Hepatocyte (in vitro differentiated cells): ENCODE results near the gene DCBLD1. TPM values are rescaled to one million over a fixed set of nuclear protein-coding genes. Genes with fewer than 3 reads are reported as not detected.

Experiments
- DNase-seq: peaks from one replicate; pipeline ENCODE4 v3.0.0-alpha.2; 2016; ENCODE audit warnings: low spot score
- H2AFZ ChIP-seq: fragments of 200-600 bp; sonication (generic); 2 replicates; pipeline ENCODE4 v1.6.0; 2016; ENCODE audit warnings: antibody characterized with exemption, mild to moderate bottlenecking
- H3K27ac ChIP-seq: fragments of 200-600 bp; sonication (generic); 2 replicates; pipeline ENCODE4 v1.5.1; 2016; ENCODE audit warnings: mild to moderate bottlenecking
- H3K27me3 ChIP-seq: fragments of 200-600 bp; sonication (generic); 2 replicates; pipeline ENCODE4 v1.6.1; 2016
- H3K36me3 ChIP-seq: fragments of 200-600 bp; sonication (generic); replicated peaks from 2 replicates; pipeline ENCODE4 v1.5.1; 2016; ENCODE audit warnings: low read depth; ENCODE audit not compliant: insufficient read depth
- H3K4me1 ChIP-seq: fragments of 200-600 bp; sonication (generic); 2 replicates; pipeline ENCODE4 v1.5.1; 2016; ENCODE audit warnings: mild to moderate bottlenecking, moderate library complexity; ENCODE audit not compliant: insufficient read depth
- H3K4me2 ChIP-seq: fragments of 200-600 bp; sonication (generic); 2 replicates; pipeline ENCODE4 v1.6.0; 2016
- H3K4me3 ChIP-seq: fragments of 200-600 bp; sonication (generic); 2 replicates; pipeline ENCODE4 v1.5.1; 2016; ENCODE audit warnings: mild to moderate bottlenecking
- H3K79me2 ChIP-seq: fragments of 200-600 bp; sonication (generic); 2 replicates; pipeline ENCODE4 v1.6.0; 2017; ENCODE audit warnings: mild to moderate bottlenecking
- H3K9me2 ChIP-seq: fragments of 200-600 bp; sonication (generic); replicated peaks from 2 replicates; pipeline ENCODE4 v1.6.0; 2017; ENCODE audit warnings: mild to moderate bottlenecking; ENCODE audit not compliant: insufficient read depth
- H3K9me3 ChIP-seq: fragments of 200-600 bp; sonication (generic); 2 replicates; pipeline ENCODE4 v1.5.1; 2016; ENCODE audit warnings: low read depth, mild to moderate bottlenecking
- H4K20me1 ChIP-seq: fragments of 200-600 bp; sonication (generic); 2 replicates; pipeline ENCODE4 v1.6.0; 2016; ENCODE audit warnings: mild to moderate bottlenecking; ENCODE audit not compliant: insufficient read depth, poor library complexity, severe bottlenecking
- EZH2 ChIP-seq: fragments of 200-600 bp; sonication (generic); IDR thresholded peaks from 2 replicates; pipeline ENCODE4 v1.6.1; 2016; ENCODE audit warnings: antibody characterized with exemption, mild to moderate bottlenecking, borderline replicate concordance
- EZH2phosphoT487 ChIP-seq: fragments of 200-600 bp; sonication (generic); IDR thresholded peaks from one replicate; pipeline ENCODE4 v1.6.1; 2018; ENCODE audit warnings: antibody characterized with exemption, mild to moderate bottlenecking, low read depth, moderate library complexity; ENCODE audit not compliant: unreplicated experiment, severe bottlenecking
- WGBS: methylation state at CpG from one replicate; pipeline ENCODE4 v1.1.6; 2016; ENCODE audit warnings: low lambda C conversion rate; ENCODE audit errors: missing lambda C conversion rate; 5-methylcytosine and 5-hydroxymethylcytosine counted together
- polyA plus RNA-seq: library from polyadenylated mRNA; unstranded; fragments of >200 nt; fragmentation: Nextera tagmentation; extraction: Ambion mirVana; gene quantifications from 2 replicates; pipeline ENCODE4 v1.2.1, GENCODE V29; 2016
- total RNA-seq: library from RNA; depleted of rRNA; stranded (reverse); fragments of >200 nt; gene quantifications from 2 replicates; pipeline ENCODE4 v1.2.3, GENCODE V29; 2014
- TF ChIP-seq, protein P1 (sequence below): fragments of 200-600 bp; sonication (generic); IDR thresholded peaks from 2 replicates; pipeline ENCODE4 v1.5.1; 2016; ENCODE audit warnings: antibody characterized with exemption, mild to moderate bottlenecking; ENCODE audit not compliant: poor library complexity

The DCBLD1 gene
- total and polyA plus RNA-seq, 2 experiments from 2014 or later, result 18.9 to 23.8 TPM

DNA sequence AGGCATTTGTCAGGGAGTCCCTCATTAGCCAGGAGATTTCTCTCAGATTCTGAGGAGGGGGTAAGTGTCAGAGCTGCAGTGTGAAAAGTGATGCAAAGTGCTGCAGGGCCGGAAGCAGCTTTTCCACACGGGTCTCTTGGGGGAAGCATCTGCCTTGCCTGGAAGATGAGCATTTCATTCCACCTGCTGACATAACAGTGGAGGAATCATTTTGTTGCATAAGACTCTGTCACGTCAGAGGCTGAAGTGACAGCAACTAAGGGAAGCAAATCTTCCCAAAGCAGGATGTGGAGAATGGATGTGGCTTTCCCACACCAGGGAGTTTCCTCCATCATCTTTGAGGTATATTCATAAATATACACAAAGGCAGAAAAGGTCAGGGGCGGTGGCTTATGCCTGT lies 22.8 kb downstream of the DCBLD1 start:
- Histone ChIP-seq H2AFZ (no peak overlapping the region), H4K20me1 (no peaks in the 10 kb centered on the region), H3K4me2 (peak overlapping the region; percentile 15), H3K36me3 (no peaks in the 10 kb centered on the region), H3K79me2 (peaks cover 51% of the 10 kb centered on the region), H3K9me2 (no peaks in the 10 kb centered on the region), H3K4me1 (peaks cover 11% of the 10 kb centered on the region), H3K27ac (peak overlapping the region; percentile 33), H3K27me3 (no peaks in the 10 kb centered on the region), H3K9me3 (no peaks in the 10 kb centered on the region), H3K4me3 (no peak overlapping the region)
- DNase-seq, result no peak
- TF ChIP-seq EZH2, result no peak
- no peak for TF ChIP-seq EZH2phosphoT487
- TF ChIP-seq, protein P1, sequence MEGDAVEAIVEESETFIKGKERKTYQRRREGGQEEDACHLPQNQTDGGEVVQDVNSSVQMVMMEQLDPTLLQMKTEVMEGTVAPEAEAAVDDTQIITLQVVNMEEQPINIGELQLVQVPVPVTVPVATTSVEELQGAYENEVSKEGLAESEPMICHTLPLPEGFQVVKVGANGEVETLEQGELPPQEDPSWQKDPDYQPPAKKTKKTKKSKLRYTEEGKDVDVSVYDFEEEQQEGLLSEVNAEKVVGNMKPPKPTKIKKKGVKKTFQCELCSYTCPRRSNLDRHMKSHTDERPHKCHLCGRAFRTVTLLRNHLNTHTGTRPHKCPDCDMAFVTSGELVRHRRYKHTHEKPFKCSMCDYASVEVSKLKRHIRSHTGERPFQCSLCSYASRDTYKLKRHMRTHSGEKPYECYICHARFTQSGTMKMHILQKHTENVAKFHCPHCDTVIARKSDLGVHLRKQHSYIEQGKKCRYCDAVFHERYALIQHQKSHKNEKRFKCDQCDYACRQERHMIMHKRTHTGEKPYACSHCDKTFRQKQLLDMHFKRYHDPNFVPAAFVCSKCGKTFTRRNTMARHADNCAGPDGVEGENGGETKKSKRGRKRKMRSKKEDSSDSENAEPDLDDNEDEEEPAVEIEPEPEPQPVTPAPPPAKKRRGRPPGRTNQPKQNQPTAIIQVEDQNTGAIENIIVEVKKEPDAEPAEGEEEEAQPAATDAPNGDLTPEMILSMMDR, result no peak
- 79% methylated on average over 4 of the region's 4 CpGs for WGBS

DNA sequence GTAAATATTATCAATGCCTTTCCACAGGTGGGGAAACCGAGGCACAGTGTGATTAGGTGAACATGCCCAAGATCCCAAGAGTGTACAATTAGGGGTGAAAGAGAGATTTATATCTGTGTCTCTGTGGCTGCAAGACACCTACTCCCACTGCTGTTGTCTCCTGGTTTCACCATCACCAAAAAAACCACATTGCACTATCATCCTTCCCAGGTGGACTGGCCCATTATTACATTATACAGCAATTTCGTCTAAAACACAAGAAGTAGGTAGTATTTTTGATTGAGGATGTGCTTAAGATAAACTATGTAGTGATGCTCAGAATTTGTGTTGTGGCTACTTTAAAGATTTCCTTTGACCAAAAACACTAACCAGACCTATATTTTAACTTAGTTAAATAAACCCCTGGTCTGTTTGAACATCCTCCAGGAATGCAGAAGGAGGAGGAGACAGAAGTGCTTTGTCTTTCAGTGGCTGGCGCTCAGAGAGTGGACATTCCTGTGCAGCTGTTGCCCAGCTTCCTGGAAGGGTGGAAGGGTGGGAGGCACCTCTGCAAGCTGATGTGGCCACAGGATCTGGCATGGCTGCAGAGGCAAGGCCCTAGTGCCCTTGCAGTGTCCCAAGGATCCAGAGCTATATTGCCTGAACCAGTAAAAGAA lies 23.8 kb downstream of the DCBLD1 start:
- no peak overlapping the region for H3K4me2 ChIP-seq
- H3K36me3 ChIP-seq, result no peaks in the 10 kb centered on the region
- H3K4me1 ChIP-seq, result peaks cover 12% of the 10 kb centered on the region
- H3K9me2 ChIP-seq, result no peaks in the 10 kb centered on the region
- H4K20me1 ChIP-seq, result no peaks in the 10 kb centered on the region
- H2AFZ ChIP-seq, result no peak overlapping the region
- no peaks in the 10 kb centered on the region for H3K9me3 ChIP-seq
- no peak overlapping the region for H3K4me3 ChIP-seq
- DNase-seq, result no peak
- WGBS, result 79% methylated on average over 3 of the region's 3 CpGs
- H3K79me2 ChIP-seq, result peaks cover 42% of the 10 kb centered on the region
- no peak for TF ChIP-seq EZH2phosphoT487
- TF ChIP-seq, protein P1, result no peak
- no peak for TF ChIP-seq EZH2
- no peaks in the 10 kb centered on the region for H3K27me3 ChIP-seq
- no peak overlapping the region for H3K27ac ChIP-seq

DNA sequence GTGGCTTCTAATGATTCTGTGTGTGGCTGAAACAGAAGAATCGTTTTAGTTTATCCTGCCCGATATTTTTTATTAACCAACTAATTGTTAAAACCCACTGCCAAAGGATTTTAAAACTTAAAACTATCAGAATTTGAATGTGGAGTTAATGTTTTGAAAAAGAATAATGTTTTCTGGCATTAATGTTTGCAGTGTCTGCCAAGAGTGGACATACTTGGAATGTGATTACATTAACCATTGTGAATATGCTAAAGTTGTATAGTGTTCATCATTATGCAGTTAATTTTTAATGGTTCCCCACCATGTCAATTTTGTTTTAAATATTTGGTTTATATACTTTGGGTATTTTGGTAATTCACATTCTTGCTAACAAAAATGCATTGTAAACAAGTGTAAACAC lies 24.4 kb downstream of the DCBLD1 start:
- Histone ChIP-seq H3K4me3 (no peak overlapping the region), H3K27me3 (no peaks in the 10 kb centered on the region), H3K79me2 (peaks cover 36% of the 10 kb centered on the region), H3K4me1 (peaks cover 18% of the 10 kb centered on the region), H3K9me2 (no peaks in the 10 kb centered on the region), H3K4me2 (no peak overlapping the region), H2AFZ (no peak overlapping the region), H3K36me3 (no peaks in the 10 kb centered on the region), H3K9me3 (no peaks in the 10 kb centered on the region), H3K27ac (no peak overlapping the region), H4K20me1 (no peaks in the 10 kb centered on the region)
- no peak for DNase-seq
- WGBS, result 69% methylated on average over 2 of the region's 2 CpGs
- TF ChIP-seq, protein P1, result no peak
- no peak for TF ChIP-seq EZH2phosphoT487
- TF ChIP-seq EZH2, result no peak
